Right lobe of liver (tissue), 4 donors: Measurements from ENCODE around the gene FANK1.

Experiments
- CTCF ChIP-seq, 4 donors: fragments of 200-600 bp in 3 of 4; fragments of 450-650 bp in 1 of 4; IDR thresholded peaks; one replicate each; pipeline versions ENCODE4 v1.5.1 to v1.8.0; 2016 to 2022; ENCODE audit warnings: antibody characterized with exemption in 4 of 4, mild to moderate bottlenecking in 2 of 4
- POLR2A ChIP-seq: fragments of 450-650 bp; IDR thresholded peaks from one replicate; pipeline ENCODE4 v1.6.1; 2017; ENCODE audit warnings: antibody characterized with exemption, mild to moderate bottlenecking
- donor health status: DM: no; HTN: no; CAD: no.
- donor health status: DM: no; HTN: no; CAD: no.
- donor health status: DM: no; HTN: yes; CAD: no.

GRCh38 chr10:125980521-125981035 is 84.2 kb downstream of the FANK1 start:
- TF ChIP-seq CTCF (IDR thresholded peaks at IDR 0.05) (no peak), POLR2A (no peak)
